ENCODE measurements around the gene RAB42.
"Not testable (repeated sequence)": the region's sequence is repeated elsewhere in the genome, so short reads cannot be mapped to it uniquely, and the experiment has no call there.

The RAB42 gene

GRCh38 chr1:28595412-28596191 lies 3.5 kb downstream of the RAB42 start:
- Histone ChIP-seq H3K27me3 (replicated peaks; ENCODE audit: control insufficient read depth, insufficient read depth, low read length) (no peaks in the 10 kb centered on the region), H3K36me3 (ENCODE audit: control insufficient read depth, insufficient read depth, low read length) (no peaks in the 10 kb centered on the region; the same call in 1 of the 2 replicates), H3K4me3 (replicated peaks; ENCODE audit: low read depth, low read length) (no peak overlapping the region)
- DNase-seq (ENCODE audit: extremely low read depth, insufficient read length), result no peak
- no peak for TF ChIP-seq CTCF (IDR thresholded peaks at IDR 0.05; ENCODE audit: insufficient read depth, low read length, poor library complexity, severe bottlenecking)

- not testable (repeated sequence) for H3K4me3 ChIP-seq (replicated peaks; ENCODE audit: low read depth, low read length); DNase-seq (ENCODE audit: extremely low read depth, insufficient read length); H3K27me3 ChIP-seq (replicated peaks; ENCODE audit: control insufficient read depth, insufficient read depth, low read length); H3K36me3 ChIP-seq (ENCODE audit: control insufficient read depth, insufficient read depth, low read length)
Measured at GRCh38 chr1:28596276-28596675, 4.2 kb downstream of the RAB42 start.

- peaks cover 11% of the 10 kb centered on the region for H3K36me3 ChIP-seq (ENCODE audit: control insufficient read depth, insufficient read depth, low read length)
- no peaks in the 10 kb centered on the region for H3K27me3 ChIP-seq (replicated peaks; ENCODE audit: control insufficient read depth, insufficient read depth, low read length)
- peak; percentile 46 for DNase-seq (ENCODE audit: extremely low read depth, insufficient read length)
- TF ChIP-seq CTCF (IDR thresholded peaks at IDR 0.05; ENCODE audit: insufficient read depth, low read length, poor library complexity, severe bottlenecking), result no peak
- no peak overlapping the region for H3K4me3 ChIP-seq (replicated peaks; ENCODE audit: low read depth, low read length)
Measured at GRCh38 chr1:28601696-28602095, 9.6 kb downstream of the RAB42 start.

- Histone ChIP-seq H3K27me3 (replicated peaks; ENCODE audit: control insufficient read depth, insufficient read depth, low read length) (no peaks in the 10 kb centered on the region), H3K4me3 (replicated peaks; ENCODE audit: low read depth, low read length) (no peak overlapping the region), H3K36me3 (ENCODE audit: control insufficient read depth, insufficient read depth, low read length) (peaks cover 11% of the 10 kb centered on the region)
- TF ChIP-seq CTCF (IDR thresholded peaks at IDR 0.05; ENCODE audit: insufficient read depth, low read length, poor library complexity, severe bottlenecking), result peak; percentile 69
- no peak for DNase-seq (ENCODE audit: extremely low read depth, insufficient read length)
Measured at GRCh38 chr1:28602536-28603439, 10.7 kb downstream of the RAB42 start.

GRCh38 chr1:28604411-28604810 lies 12.3 kb downstream of the RAB42 start:
- Histone ChIP-seq H3K27me3 (replicated peaks; ENCODE audit: control insufficient read depth, insufficient read depth, low read length) (no peaks in the 10 kb centered on the region), H3K36me3 (ENCODE audit: control insufficient read depth, insufficient read depth, low read length) (peaks cover 13% of the 10 kb centered on the region), H3K4me3 (replicated peaks; ENCODE audit: low read depth, low read length) (no peak overlapping the region)
- no peak for DNase-seq (ENCODE audit: extremely low read depth, insufficient read length)
- no peak for TF ChIP-seq CTCF (IDR thresholded peaks at IDR 0.05; ENCODE audit: insufficient read depth, low read length, poor library complexity, severe bottlenecking)

- no peak for DNase-seq (ENCODE audit: extremely low read depth, insufficient read length)
- Histone ChIP-seq H3K36me3 (ENCODE audit: control insufficient read depth, insufficient read depth, low read length) (peaks cover 13% of the 10 kb centered on the region), H3K27me3 (replicated peaks; ENCODE audit: control insufficient read depth, insufficient read depth, low read length) (no peaks in the 10 kb centered on the region), H3K4me3 (replicated peaks; ENCODE audit: low read depth, low read length) (no peak overlapping the region)
- TF ChIP-seq CTCF (IDR thresholded peaks at IDR 0.05; ENCODE audit: insufficient read depth, low read length, poor library complexity, severe bottlenecking), result no peak
Measured at GRCh38 chr1:28604962-28605361, 12.9 kb downstream of the RAB42 start.

All from GM06990 (cell line).